SU-DHL-6 (cell line): Measurements from ENCODE around the gene NRP2.

Experiments
- CTCF ChIP-seq: fragments of 200-600 bp; sonication (generic); IDR thresholded peaks from one replicate; pipeline ENCODE4 v1.5.1; 2017; ENCODE audit warnings: antibody characterized with exemption, mild to moderate bottlenecking, low read length, moderate library complexity; ENCODE audit not compliant: insufficient read depth, poor library complexity, severe bottlenecking
- EZH2phosphoT487 ChIP-seq: fragments of 200-600 bp; sonication (generic), shearing (Covaris generic); conservative IDR thresholded peaks from 2 replicates; pipeline ENCODE4 v1.6.1; 2018; ENCODE audit warnings: mild to moderate bottlenecking, antibody characterized with exemption, low read length, moderate library complexity, mixed read lengths

GRCh38 chr2:205650931-205651330 lies 31.4 kb upstream of the NRP2 start:
- no peak for TF ChIP-seq CTCF
- no peak for TF ChIP-seq EZH2phosphoT487
